ENCODE results near the gene RPS27L. TPM values are rescaled to one million over a fixed set of nuclear protein-coding genes. Genes with fewer than 3 reads are reported as not detected.

RPS27L gene
- total RNA-seq, 4 donors from 2014 or later: 47.8 to 94.9 (median 51.5) TPM

DNA sequence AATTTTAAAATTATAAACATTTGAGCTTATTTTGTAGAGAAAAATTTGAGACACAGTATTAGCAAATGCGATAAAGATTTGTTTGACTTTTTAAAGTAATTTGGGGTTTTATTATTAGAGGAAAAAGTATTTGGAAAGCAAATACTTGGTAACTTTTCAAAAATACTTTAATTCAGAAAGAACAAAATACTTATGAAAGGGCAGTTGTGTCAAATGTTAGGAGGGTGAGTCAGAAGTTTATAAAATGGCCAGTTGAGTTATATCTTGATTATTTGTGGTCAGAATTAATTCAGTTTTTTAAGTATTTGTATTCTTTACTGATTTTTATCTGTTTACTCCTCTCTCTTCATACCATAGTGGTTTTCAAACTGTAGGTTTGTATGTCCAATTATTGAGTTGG, 23.5 kb downstream of the RPS27L start:
- no peak overlapping the region for H3K4me3 ChIP-seq
- H3K4me1 ChIP-seq: peaks cover 18% of the 10 kb centered on the region
- H3K36me3 ChIP-seq: peaks cover 23% of the 10 kb centered on the region
- DNase-seq (ENCODE audit: low spot score in 2 of 2): no peak
- H3K27me3 ChIP-seq: no peaks in the 10 kb centered on the region
- H3K27ac ChIP-seq: peak overlapping the region; percentile 63
- no peaks in the 10 kb centered on the region for H3K9me3 ChIP-seq
- 63% methylated on average over 1 of the region's 1 CpG for WGBS
- TF ChIP-seq EP300 (IDR thresholded peaks at IDR 0.05) (no peak), POLR2A (IDR thresholded peaks at IDR 0.05) (no peak), POLR2AphosphoS5 (IDR thresholded peaks at IDR 0.05) (no peak)
- TF ChIP-seq, protein P1, sequence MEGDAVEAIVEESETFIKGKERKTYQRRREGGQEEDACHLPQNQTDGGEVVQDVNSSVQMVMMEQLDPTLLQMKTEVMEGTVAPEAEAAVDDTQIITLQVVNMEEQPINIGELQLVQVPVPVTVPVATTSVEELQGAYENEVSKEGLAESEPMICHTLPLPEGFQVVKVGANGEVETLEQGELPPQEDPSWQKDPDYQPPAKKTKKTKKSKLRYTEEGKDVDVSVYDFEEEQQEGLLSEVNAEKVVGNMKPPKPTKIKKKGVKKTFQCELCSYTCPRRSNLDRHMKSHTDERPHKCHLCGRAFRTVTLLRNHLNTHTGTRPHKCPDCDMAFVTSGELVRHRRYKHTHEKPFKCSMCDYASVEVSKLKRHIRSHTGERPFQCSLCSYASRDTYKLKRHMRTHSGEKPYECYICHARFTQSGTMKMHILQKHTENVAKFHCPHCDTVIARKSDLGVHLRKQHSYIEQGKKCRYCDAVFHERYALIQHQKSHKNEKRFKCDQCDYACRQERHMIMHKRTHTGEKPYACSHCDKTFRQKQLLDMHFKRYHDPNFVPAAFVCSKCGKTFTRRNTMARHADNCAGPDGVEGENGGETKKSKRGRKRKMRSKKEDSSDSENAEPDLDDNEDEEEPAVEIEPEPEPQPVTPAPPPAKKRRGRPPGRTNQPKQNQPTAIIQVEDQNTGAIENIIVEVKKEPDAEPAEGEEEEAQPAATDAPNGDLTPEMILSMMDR (IDR thresholded peaks at IDR 0.05): no peak

DNA sequence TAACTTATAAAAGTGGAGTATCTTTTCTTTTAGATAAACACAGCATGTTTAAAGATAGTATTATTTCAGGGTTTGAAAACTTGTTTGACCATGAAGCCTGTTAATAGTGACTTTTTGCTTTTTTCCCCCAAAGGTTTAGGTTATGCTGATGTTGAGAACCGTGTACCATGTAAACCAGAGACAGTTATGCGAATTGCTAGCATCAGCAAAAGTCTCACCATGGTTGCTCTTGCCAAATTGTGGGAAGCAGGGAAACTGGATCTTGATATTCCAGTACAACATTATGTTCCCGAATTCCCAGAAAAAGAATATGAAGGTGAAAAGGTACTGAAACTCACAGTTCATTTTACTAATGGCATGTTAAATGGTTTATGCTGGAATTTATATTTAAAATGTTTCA, 30.6 kb downstream of the RPS27L start:
- no peak overlapping the region for H3K4me3 ChIP-seq
- no peak overlapping the region for H3K27ac ChIP-seq
- peaks cover 8% of the 10 kb centered on the region for H3K4me1 ChIP-seq
- no peaks in the 10 kb centered on the region for H3K9me3 ChIP-seq
- DNase-seq (ENCODE audit: low spot score in 2 of 2): no peak
- no peaks in the 10 kb centered on the region for H3K27me3 ChIP-seq
- TF ChIP-seq POLR2A (IDR thresholded peaks at IDR 0.05) (no peak), EP300 (IDR thresholded peaks at IDR 0.05) (no peak), POLR2AphosphoS5 (IDR thresholded peaks at IDR 0.05) (no peak)
- TF ChIP-seq, protein P1 (IDR thresholded peaks at IDR 0.05): no peak
- H3K36me3 ChIP-seq: peaks cover 40% of the 10 kb centered on the region
- 67% methylated on average over 3 of the region's 3 CpGs for whole genome bisulfite sequencing

DNA sequence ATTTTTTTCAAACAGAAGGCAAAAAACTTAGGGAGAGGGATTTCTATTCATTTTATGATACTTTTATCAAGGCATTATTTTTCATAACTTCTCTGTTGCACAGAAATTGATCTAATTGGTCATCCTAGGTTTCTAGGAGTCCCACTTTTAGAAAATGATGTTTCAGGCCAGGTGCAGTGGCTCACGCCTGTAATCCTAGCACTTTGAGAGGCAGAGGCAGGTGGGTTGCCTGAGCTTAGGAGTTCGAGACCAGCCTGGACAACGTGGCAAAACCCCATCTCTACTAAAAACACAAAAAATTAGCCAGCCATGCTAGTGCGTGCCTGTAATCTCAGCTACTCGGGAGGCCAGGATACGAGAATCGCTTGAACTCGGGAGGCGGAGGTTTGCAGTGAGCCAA, 32.8 kb downstream of the RPS27L start:
- no peak for TF ChIP-seq POLR2A (IDR thresholded peaks at IDR 0.05)
- TF ChIP-seq EP300 (IDR thresholded peaks at IDR 0.05): no peak
- no peak for TF ChIP-seq POLR2AphosphoS5 (IDR thresholded peaks at IDR 0.05)
- TF ChIP-seq, protein P1 (IDR thresholded peaks at IDR 0.05): no peak
- 96% methylated on average over 9 of the region's 9 CpGs for WGBS
- H3K27ac ChIP-seq: no peak overlapping the region
- H3K36me3 ChIP-seq: peaks cover 20% of the 10 kb centered on the region
- no peaks in the 10 kb centered on the region for H3K9me3 ChIP-seq
- peaks cover 12% of the 10 kb centered on the region for H3K4me1 ChIP-seq
- DNase-seq (ENCODE audit: low spot score in 2 of 2): no peak
- no peak overlapping the region for H3K4me3 ChIP-seq
- no peaks in the 10 kb centered on the region for H3K27me3 ChIP-seq

DNA sequence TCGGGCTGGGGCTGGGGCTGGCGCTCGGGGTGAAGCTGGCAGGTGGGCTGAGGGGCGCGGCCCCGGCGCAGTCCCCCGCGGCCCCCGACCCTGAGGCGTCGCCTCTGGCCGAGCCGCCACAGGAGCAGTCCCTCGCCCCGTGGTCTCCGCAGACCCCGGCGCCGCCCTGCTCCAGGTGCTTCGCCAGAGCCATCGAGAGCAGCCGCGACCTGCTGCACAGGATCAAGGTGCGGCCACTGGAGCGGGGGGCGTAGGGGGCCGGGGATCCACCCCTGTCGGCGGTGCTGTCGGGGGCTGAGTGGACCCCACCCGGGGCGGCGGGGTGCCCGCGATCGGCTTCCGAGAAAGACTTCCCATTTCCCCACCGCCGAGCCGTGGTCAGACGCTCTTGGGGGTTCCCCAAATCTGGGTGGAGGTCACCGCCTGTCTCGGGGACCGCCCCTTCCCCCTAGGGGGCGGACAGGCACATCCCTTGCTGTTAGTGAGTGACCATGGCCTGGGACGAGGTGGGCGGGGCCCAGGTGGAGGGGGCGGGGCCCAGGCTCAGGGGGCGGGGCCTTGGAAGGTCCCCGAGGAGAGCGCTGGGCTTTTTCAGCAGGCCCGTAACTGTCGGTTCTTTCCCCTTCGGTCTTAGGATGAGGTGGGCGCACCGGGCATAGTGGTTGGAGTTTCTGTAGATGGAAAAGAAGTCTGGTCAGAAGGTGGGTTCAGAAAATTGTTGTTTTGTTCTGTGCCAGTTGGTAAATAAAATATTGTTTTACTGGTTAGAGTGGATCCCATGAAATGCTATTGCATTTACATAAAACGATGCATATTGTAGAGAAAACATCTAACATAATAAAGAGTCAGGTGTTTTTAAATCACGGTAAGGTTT, 35.0 kb downstream of the RPS27L start:
- Histone ChIP-seq H3K4me3 (peak overlapping the region; percentile 90), H3K9me3 (no peaks in the 10 kb centered on the region), H3K4me1 (peaks cover 12% of the 10 kb centered on the region), H3K27ac (peak overlapping the region; percentile 96), H3K36me3 (peaks cover 8% of the 10 kb centered on the region), H3K27me3 (no peaks in the 10 kb centered on the region)
- TF ChIP-seq, protein P1 (IDR thresholded peaks at IDR 0.05): peak in 1 of 2 donors; percentile 18
- TF ChIP-seq POLR2AphosphoS5 (IDR thresholded peaks at IDR 0.05): peak in 1 of 3 donors; percentile 56
- no peak for TF ChIP-seq EP300 (IDR thresholded peaks at IDR 0.05)
- no peak for TF ChIP-seq POLR2A (IDR thresholded peaks at IDR 0.05)
- DNase-seq (ENCODE audit: low spot score in 2 of 2): peak; percentile 93 to 95
- WGBS: 2% methylated on average over 13 of the region's 59 CpGs

DNA sequence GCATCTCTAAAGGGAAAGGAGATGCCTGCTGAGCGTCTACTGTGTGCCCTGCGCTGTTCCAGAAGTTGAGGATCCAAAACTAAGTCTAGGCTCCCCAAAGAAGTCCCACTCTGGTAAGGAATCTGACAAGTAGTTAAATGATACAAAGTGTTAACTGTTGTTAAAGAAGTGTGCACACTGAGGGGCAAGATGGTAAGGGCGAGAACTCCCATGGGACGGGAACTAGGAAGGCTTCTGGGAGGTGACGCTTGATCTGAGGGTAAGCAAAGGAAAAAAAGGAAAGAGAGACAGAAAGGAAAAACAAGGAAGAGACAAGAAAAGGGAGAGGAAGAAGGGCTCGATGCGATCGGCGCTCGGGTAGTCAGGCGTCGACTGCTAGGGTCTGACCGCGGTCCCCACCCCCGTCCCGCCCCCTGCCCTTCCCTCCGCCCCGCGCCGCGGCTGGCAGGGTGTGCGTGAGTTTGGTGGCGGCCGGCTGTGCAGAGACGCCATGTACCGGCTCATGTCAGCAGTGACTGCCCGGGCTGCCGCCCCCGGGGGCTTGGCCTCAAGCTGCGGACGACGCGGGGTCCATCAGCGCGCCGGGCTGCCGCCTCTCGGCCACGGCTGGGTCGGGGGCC, 35.8 kb downstream of the RPS27L start, which contains the start of gene LACTB:
Gene LACTB (plus strand): TSS at position 480 of the 620 bp plus-strand sequence. CDS start 11 bp downstream, at position 491.
- TF ChIP-seq POLR2AphosphoS5 (IDR thresholded peaks at IDR 0.05) (peak in 1 of 3 donors; percentile 46), POLR2A (IDR thresholded peaks at IDR 0.05) (peak in 1 of 2 donors; percentile 63), EP300 (IDR thresholded peaks at IDR 0.05) (no peak)
- Histone ChIP-seq H3K36me3 (peaks cover 3% of the 10 kb centered on the region), H3K9me3 (no peaks in the 10 kb centered on the region), H3K4me3 (peak within 1 kb of the TSS; percentile 90), H3K27me3 (no peaks in the 10 kb centered on the region), H3K4me1 (peaks cover 12% of the 10 kb centered on the region), H3K27ac (peak within 1 kb of the TSS; percentile 96)
- DNase-seq (ENCODE audit: low spot score in 2 of 2): peak; percentile 90 to 92
- 2% methylated on average over 26 of the region's 40 CpGs for WGBS
